Heart right ventricle (tissue), 16 donors: Measurements from ENCODE around the gene UNC13B. TPM values are rescaled to one million over a fixed set of nuclear protein-coding genes. Genes with fewer than 3 reads are reported as not detected.

Source experiments
- ATAC-seq, 8 donors: fragments of 200-7000 bp; cut with Tn5 transposase; one replicate each; pipeline ENCODE4 v1.9.1; 2020; ENCODE audit warnings: mild to moderate bottlenecking in 8 of 8, moderate library complexity in 8 of 8, moderate number of reproducible peaks in 1 of 8
- DNase-seq, 2 donors: peaks; one replicate each; pipeline ENCODE4 v3.0.0-alpha.2; 2020
- H3K27ac ChIP-seq, 10 donors: fragments of 200-600 bp; sonication (generic) in 2 of 10; one replicate each; pipeline versions ENCODE4 v1.5.0 to v1.8.0; 2020 to 2022; ENCODE audit warnings: mild to moderate bottlenecking in 3 of 10
- H3K27me3 ChIP-seq, 7 donors: fragments of 200-600 bp; one replicate each; pipeline ENCODE4 v1.8.0; 2021 to 2022; ENCODE audit warnings: mild to moderate bottlenecking in 2 of 7
- H3K36me3 ChIP-seq, 9 donors: fragments of 200-600 bp; sonication (generic) in 1 of 9; one replicate each; pipeline versions ENCODE4 v1.5.0 to v1.8.0; 2020 to 2022; ENCODE audit warnings: mild to moderate bottlenecking in 2 of 9
- H3K4me1 ChIP-seq, 9 donors: fragments of 200-600 bp; sonication (generic) in 1 of 9; one replicate each; pipeline versions ENCODE4 v1.5.0 to v1.8.0; 2020 to 2022; ENCODE audit warnings: mild to moderate bottlenecking in 4 of 9
- H3K4me3 ChIP-seq, 10 donors: fragments of 200-600 bp; sonication (generic) in 2 of 10; one replicate each; pipeline versions ENCODE4 v1.5.0 to v1.8.0; 2020 to 2022; ENCODE audit warnings: mild to moderate bottlenecking in 7 of 10, moderate library complexity in 2 of 10
- H3K9me3 ChIP-seq, 11 donors: fragments of 200-600 bp in 10 of 11; sonication (generic) in 2 of 11; one replicate each; pipeline versions ENCODE4 v1.5.0 to v1.8.0; 2013 to 2022; ENCODE audit warnings: mild to moderate bottlenecking in 2 of 11, control low read depth in 1 of 11, moderate library complexity in 1 of 11
- CTCF ChIP-seq, 9 donors: fragments of 200-600 bp; sonication (generic) in 2 of 9; IDR thresholded peaks; one replicate each; pipeline versions ENCODE4 v1.5.0 to v1.8.0; 2021 to 2022; ENCODE audit warnings: antibody characterized with exemption in 9 of 9, mild to moderate bottlenecking in 5 of 9, moderate library complexity in 1 of 9
- WGBS, 2 donors: extraction: QIAGEN DNeasy Blood & Tissue Kit; methylation state at CpG; one replicate each; pipeline ENCODE4 v1.1.7; 2013; ENCODE audit warnings: inconsistent platforms in 1 of 2; 5-methylcytosine and 5-hydroxymethylcytosine counted together
- intact Hi-C, 10 donors: fragments of 100-400 bp; cut with DNase I; formaldehyde crosslinking; loops; one replicate each; pipeline versions ENCODE4 v1.11.1 to v1.14.2; 2022
- polyA plus RNA-seq, 2 donors: library from polyadenylated mRNA; stranded (reverse); fragments of 200-250 nt; gene quantifications; one replicate each; pipeline ENCODE4 v1.2.3, GENCODE V29; 2013
- total RNA-seq, 10 donors: library from RNA; stranded (reverse); fragmentation: NEBNext Ultra II Directional in 3 of 10; extraction: Animal tissue kit (Norgen Biotek cat#: 25700) in 3 of 10; gene quantifications; one replicate each; pipeline versions ENCODE4 v1.2.1 to v1.2.4, GENCODE V29; 2021 to 2023
- donor health status: Arrhythmogenic right ventricular cardiomyopathy.
- donor health status: ischemic (EF 13 %, LVEDD 7.1; RV severe dilation, severe dysfunction).
- donor health status: healthy with polysubstance abuse.
- donor health status: DM: no; HTN: yes; CAD: no.
- donor health status: DM: no; HTN: no; CAD: no.
- donor health status: ischemic (EF 25% LVEDD 6.9; RV normal size, moderate dysfunction).
- donor health status: ischemic (EF 25% LVEDD 5.7; RV mildly dilated, moderate dysfunction).
- donor health status: healthy.
- donor health status: DM: yes; HTN: yes; CAD: no.
- donor health status: Ischemic cardiomyopathy.
- donor health status: ischemic (EF 35%, LVEDD 5.7; RV mildly dilated, moderate dysfunction).
- donor health status: nonischemic (EF 11% LVEDD 7.7; RV severe dilation, severe dysfunction).
- donor health status: DM: yes; HTN: yes; CAD: no.
- donor health status: PGD.
- donor health status: ischemic (EF 29% LVEDD 5.4; RV normal size, mild dysfunction).
- donor health status: nonischemic (EF 23%, LVEDD 6.1; RV moderate dilation, normal function).

Gene UNC13B
- total and polyA plus RNA-seq, 12 donors, result 13.1 to 27.1 (median 18.9) TPM

DNA sequence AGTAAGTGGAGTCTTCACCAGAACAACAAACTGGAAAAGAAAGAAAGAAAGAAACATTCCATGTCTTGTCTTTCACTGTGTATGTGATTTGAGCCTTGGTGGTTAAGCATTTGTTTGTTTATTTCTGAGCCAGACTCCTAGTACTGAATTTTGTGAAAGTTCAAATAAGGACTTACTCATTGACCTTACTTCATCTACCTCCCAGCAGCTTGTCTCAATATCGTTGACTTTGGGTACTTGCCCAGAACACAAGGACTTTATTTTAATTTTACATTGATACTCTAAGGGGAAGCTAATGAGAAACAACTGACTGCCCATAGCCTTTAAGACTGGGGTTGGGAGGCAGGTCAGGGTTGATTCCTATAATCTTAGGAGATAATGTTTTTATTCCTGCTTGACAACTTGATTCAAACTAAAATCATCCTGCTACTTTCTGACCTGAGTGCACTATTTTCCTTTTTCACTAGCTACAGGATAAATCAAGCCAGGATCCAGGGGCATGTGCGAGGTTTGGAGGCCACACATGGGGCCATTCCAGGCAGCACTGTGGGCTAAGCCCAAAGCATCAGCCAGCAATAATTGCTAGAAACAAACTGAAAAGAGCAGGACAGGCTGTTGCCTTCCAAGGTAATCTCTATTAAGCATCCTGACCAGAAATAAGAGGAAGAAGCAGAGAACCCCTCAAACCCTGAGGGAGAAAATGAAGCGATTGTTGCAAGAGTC is 189.2 kb downstream of the UNC13B start:
- DNase-seq (no peak), ATAC-seq (peak; percentile 40 to 71 (median 60))
- H3K9me3 ChIP-seq, result no peaks in the 10 kb centered on the region
- no peak overlapping the region for H3K4me3 ChIP-seq
- peak overlapping the region in 4 of 10 donors; percentile 24 to 40 (median 26) for H3K27ac ChIP-seq
- H3K36me3 ChIP-seq, result peaks cover 0 to 10% (median 0%) of the 10 kb centered on the region in 9 donors
- H3K27me3 ChIP-seq, result no peaks in the 10 kb centered on the region
- peaks cover 5 to 47% (median 20%) of the 10 kb centered on the region in 9 donors for H3K4me1 ChIP-seq
- intact Hi-C loops, result no loop called here
- 49 to 59% methylated on average over 3 of the region's 3 CpGs for WGBS, 2 donors
- no peak for TF ChIP-seq CTCF (IDR thresholded peaks at IDR 0.05)

DNA sequence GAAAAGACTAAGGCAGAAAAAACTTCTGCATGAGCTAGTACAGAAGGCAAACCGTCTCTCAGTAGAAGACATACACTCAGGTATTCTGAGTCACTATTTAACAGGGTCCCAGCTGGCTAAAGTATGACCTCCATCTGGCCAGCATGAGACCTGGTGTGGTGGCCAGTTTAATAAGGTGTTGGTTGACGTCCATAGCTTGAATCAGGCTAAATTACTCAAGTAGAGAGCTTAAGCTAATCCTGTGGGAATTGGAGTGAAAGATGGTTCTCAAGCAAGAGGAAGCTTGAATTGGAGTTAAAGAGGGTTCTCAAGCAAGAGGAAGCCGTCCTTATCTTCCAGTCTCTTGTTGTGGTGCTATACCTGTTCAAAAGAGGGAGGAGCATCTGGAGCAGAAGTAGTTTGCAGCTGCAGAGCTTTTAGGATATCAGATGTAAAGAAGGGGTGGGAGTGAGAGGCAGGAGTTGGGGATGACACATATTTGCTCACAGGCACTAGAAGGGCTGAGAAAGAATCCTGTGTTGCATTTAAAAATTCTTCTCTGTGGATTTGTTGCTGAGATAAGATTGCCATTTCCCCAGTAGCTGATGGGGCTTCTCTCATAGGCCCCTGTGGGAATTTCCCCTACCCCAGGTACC is 192.0 kb downstream of the UNC13B start:
- peaks cover 0 to 6% (median 0%) of the 10 kb centered on the region in 9 donors for H3K36me3 ChIP-seq
- intact Hi-C loops, result no loop called here
- no peak overlapping the region for H3K4me3 ChIP-seq
- no peak overlapping the region for H3K27ac ChIP-seq
- no peak for ATAC-seq
- peaks cover 5 to 29% (median 20%) of the 10 kb centered on the region in 9 donors for H3K4me1 ChIP-seq
- no peaks in the 10 kb centered on the region for H3K27me3 ChIP-seq
- TF ChIP-seq CTCF (IDR thresholded peaks at IDR 0.05), result no peak
- no peaks in the 10 kb centered on the region for H3K9me3 ChIP-seq
- WGBS, 2 donors, result 87 to 91% methylated on average over 3 of the region's 3 CpGs
- no peak for DNase-seq

DNA sequence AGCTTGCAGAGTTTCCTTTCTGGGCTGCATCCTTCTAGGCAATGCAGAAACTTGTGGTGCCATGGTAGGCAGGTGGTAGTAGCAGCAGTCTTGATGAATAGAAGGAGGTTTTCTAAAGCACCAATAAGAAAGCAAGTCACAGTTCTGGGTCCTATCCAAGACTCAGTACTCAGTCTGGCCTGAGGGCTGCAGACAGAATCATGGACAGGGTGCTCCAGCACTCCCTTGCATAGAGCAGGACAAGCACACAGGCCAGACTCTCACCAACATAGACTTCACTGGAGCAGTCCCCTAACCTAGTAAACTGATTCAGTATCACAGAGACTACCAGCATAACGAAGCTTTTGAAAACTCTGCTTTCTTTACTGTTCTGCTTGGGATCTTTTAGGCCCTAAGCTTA is 194.1 kb downstream of the UNC13B start:
- 93 to 100% methylated on average over 1 of the region's 1 CpG for WGBS, 2 donors

DNA sequence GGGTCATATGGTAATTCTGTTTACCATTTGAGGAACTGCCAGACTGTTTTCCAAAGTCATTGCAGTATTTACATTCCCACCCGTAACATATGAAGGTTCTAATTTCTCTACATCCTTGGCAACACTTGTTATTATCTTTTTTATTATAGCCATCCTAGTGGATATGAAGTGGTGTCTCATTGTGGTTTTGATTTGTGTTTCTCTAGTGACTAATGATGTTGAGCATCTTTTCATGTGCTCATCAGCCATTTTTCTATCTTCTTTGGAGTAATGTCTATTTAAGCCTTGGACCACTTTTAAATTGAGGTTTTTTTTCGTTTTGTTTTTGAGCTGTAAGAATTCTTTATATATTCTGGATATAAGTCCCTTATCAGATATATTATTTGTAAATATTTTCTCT is 195.3 kb downstream of the UNC13B start:
- intact Hi-C loops, result no loop called here
- Histone ChIP-seq H3K27me3 (no peaks in the 10 kb centered on the region), H3K4me3 (no peak overlapping the region), H3K27ac (no peak overlapping the region), H3K36me3 (peaks cover 0 to 6% (median 0%) of the 10 kb centered on the region in 9 donors), H3K9me3 (no peaks in the 10 kb centered on the region), H3K4me1 (peaks cover 0 to 5% (median 0%) of the 10 kb centered on the region in 9 donors)
- 89 to 92% methylated on average over 2 of the region's 2 CpGs for WGBS, 2 donors
- ATAC-seq (no peak), DNase-seq (no peak)
- TF ChIP-seq CTCF (IDR thresholded peaks at IDR 0.05), result no peak

More for the DNA sequence above, 194.1 kb downstream of the UNC13B start:
- ATAC-seq, result no peak
- no peak for DNase-seq
- Histone ChIP-seq H3K27me3 (no peaks in the 10 kb centered on the region), H3K36me3 (peaks cover 0 to 6% (median 0%) of the 10 kb centered on the region in 9 donors), H3K4me3 (no peak overlapping the region), H3K9me3 (no peaks in the 10 kb centered on the region), H3K4me1 (peaks cover 5 to 17% (median 10%) of the 10 kb centered on the region in 9 donors), H3K27ac (no peak overlapping the region)
- intact Hi-C loops, result no loop called here
- TF ChIP-seq CTCF (IDR thresholded peaks at IDR 0.05), result no peak
